M059J (cell line): ENCODE measurements around the gene ADNP2. TPM values are rescaled to one million over a fixed set of nuclear protein-coding genes. Genes with fewer than 3 reads are reported as not detected.

Experiments used
- DNase-seq: peaks from one replicate; pipeline ENCODE4 v3.0.0-alpha.2; 2012; ENCODE audit warnings: low read depth
- total RNA-seq: library from RNA; depleted of rRNA; stranded (reverse); fragments of >200 nt; shearing (Covaris generic); gene quantifications from 2 replicates; pipeline ENCODE4 v1.2.3, GENCODE V29; 2014

The ADNP2 gene
- total RNA-seq, 1 experiment from 2014 or later: 28.7 TPM

- DNase-seq: no peak
These were observed 61.5 kb downstream of the ADNP2 start for GRCh38 chr18:80170395-80171053.

DNA sequence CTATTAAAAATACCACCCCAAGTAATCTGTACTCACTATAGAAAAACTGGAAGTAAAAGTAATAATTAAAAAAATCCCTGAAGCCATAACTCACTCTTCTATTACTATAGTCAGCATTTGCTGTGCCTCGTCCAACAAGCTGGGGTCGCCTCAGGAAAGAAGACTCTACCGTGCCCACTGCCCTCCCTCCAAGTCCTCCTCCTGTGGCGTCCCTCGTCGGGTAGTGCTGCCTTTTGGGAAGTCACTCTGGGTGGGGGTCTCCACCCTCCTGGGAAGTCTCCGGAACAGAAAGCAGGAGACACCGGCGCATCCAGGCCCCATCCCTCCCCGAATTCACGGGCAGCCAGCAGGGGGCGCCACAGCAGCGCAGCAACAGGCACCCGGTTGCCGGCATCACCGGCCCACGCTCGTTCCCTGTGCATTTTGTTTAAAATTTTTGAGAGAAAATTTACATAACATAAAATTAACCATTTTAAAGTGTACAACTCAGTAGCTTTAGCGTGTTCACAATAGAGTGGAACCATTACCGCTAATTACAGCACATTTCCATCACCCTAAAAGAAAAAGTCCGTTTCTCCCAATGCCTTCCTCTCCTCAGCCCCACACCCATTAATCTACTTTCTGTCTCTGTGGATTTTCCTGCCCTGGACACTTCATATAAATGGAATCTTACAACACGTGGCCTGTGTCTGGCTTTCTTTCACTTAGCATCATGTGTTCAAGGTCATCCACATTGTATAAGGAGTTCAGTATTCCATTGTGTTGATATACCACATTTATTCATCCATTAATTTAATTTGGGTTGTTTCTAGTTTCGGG, 62.2 kb downstream of the ADNP2 start:
- DNase-seq: peak; percentile 12

GRCh38 chr18:80172056-80172455, 63.0 kb downstream of the ADNP2 start:
- no peak for DNase-seq

GRCh38 chr18:80173060-80173459, 64.0 kb downstream of the ADNP2 start:
- DNase-seq: no peak

- no peak for DNase-seq
These were observed 66.6 kb downstream of the ADNP2 start for GRCh38 chr18:80175451-80176204.

GRCh38 chr18:80176334-80177073, 67.4 kb downstream of the ADNP2 start:
- DNase-seq: no peak

DNA sequence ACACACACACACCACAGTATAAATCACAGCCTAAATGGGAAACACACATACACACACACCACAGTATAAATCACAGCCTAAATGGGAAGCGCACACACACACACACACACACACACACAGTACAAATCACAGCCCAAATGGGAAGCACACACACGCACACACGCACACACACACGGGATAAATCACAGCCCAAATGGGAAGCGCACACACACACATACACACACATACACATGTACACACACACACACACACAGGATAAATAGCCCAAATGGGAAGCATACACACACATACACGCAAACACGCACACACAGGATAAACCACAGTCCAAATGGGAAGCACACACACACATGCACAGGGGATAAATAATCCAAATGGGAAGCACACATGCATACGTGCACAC, 68.1 kb downstream of the ADNP2 start:
- DNase-seq: no peak

GRCh38 chr18:80178935-80179818, 70.1 kb downstream of the ADNP2 start:
- no peak for DNase-seq

- DNase-seq: no peak
These were observed 70.9 kb downstream of the ADNP2 start for GRCh38 chr18:80179857-80180558.

DNA sequence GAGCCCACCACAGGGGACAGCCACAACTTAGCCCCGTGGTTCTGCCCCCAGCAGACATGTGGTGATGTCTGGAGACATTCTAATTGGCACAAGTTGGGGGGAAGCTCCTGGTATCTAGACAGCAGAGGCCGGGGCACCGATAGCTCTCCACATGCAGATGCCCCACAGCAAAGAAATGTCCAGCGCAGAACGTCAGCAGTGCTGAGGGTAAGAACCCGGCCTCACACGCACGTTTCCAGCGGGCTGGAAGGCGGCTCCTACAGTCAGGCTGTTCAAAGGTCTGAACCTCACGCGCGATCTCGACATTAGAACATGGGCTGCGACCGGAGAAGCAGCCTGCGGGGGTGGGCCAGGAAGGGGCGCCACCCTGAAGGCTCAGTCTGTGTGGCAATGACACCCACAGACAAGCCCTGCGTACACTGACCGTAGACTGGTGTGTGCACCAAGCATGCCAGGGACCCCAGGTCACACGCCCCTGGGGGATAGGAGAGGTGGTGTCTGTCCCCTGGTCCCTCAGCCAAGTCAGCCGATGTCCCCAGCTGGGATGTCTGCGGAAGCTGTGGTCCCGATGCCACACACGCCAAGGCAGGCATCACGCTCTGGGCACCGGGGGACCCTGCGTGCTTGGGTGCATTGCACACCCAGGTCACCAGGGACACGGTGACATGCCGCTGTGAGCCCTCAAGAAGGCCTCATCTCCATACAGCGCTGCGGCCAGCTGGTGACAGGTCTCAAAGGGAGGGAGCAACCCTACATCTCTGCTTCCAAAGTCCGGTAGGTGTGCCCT, 71.9 kb downstream of the ADNP2 start:
- DNase-seq: no peak

DNA sequence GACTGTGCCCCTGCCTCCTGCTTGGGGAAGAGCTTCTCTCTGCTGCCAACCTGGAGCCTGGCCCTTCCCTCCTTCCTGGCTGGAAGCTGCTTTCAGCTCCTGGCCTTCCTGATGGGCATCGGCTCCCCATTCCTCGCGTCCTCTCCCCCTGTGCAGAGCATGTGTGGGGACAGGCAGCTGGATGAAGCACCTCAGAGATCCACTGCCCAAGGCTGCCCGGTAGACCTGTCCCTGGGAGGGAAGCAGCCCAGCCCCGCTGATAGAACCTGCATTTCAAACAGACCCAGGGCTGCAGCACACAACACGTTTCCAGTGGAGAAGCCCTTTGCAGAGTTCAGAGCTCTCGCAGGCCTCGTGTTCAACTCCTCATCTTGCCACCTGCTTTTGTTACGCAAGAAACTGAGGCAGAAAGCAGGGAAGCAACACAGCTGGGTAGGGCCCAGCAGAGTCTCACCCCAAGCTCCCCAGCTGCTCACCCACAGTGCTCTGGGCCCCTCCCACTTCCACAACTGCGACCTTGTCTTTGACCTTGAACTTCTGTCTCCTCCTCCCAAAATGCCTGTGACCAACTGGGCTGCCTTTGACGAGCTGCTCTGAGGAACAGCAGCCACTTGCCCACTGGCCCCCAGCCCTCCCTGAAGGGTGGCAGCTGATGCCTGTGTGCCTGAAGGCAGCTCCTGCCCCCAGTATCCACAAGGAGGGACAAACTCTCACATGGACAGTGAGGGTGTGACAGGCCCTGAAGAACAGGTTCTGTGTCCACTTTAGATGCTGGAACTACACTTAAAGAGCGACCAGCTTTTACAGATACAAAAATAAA, 72.8 kb downstream of the ADNP2 start:
- no peak for DNase-seq

GRCh38 chr18:80182855-80183254, 73.8 kb downstream of the ADNP2 start:
- no peak for DNase-seq

DNA sequence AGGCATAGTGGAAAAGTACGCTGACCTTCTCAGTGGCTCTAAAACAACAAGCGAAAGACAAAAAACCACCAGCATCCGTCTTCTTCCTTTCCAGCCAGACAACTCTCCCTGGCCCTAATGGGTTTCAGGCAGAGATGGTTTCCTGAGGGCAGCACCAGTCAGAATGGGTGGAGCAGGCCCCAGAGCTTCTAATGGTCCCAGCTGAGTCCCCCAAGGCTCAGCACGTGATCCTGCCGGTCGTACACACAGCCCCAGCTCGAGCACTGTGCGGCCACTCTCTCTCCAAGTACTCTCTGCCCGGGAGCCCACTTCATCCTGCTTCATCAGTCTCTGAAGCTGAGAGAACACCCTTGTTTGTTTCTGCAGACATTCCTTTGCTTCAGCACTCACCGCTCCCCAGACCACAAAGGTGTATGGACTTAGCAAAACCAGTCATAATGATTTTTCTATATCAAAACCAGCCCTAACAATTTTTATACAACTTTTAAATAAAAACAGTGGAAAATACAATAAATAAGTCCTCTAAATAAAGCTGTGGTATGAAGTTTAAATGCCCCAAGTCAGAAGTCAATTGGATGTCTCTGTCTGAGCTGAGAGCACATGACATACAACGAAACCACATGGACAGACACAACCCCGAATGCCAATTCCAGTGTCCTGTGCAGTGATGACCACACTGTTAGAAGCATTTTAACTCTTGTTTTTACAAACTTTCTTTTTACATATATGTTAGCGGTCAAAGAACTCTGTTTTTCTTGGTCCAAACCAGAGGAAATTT, 74.4 kb downstream of the ADNP2 start:
- DNase-seq: no peak

DNA sequence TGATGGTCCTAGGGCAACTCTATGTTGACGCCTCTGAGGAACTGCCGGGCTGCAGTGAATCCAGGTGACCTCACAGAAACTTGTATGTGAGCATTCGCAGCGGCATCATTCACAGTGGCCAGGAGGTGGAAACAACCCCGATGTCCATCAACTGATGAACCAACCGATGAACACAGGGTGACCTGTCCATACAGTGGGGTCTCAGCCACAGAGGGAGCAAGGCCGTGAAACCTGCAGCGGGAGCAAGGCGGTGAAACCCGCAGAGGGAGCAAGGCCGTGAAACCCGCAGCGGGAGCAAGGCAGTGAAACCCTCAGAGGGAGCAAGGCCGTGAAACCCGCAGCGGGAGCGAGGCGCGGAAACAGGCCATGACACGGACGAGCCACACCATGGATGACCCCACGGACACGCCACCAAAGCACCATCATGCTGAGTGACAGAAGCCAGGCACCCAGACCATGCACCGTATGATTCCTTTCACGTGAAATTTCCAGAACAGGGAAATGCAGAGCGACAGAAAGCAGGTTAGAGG, 75.2 kb downstream of the ADNP2 start:
- no peak for DNase-seq

- DNase-seq: no peak
These were observed 76.5 kb downstream of the ADNP2 start for GRCh38 chr18:80185545-80185944.

GRCh38 chr18:80187956-80188642, 79.0 kb downstream of the ADNP2 start:
- no peak for DNase-seq
